Measurements from ENCODE around the gene MAP3K20. TPM values are rescaled to one million over a fixed set of nuclear protein-coding genes. Genes with fewer than 3 reads are reported as not detected.
"Not testable (repeated sequence)": the region's sequence is repeated elsewhere in the genome, so short reads cannot be mapped to it uniquely, and the experiment has no call there.

The MAP3K20 gene
- total and polyA plus RNA-seq, 10 donors: 3.2 to 24.1 (median 14.6) TPM

- Histone ChIP-seq H3K27me3 (replicated peaks in 1 of 7) (no peaks in the 10 kb centered on the region), H3K4me1 (no peaks in the 10 kb centered on the region), H3K4me3 (no peak overlapping the region), H3K36me3 (peaks cover 0 to 16% (median 7%) of the 10 kb centered on the region in 6 donors), H3K27ac (no peak overlapping the region), H3K9me3 (no peaks in the 10 kb centered on the region)
- TF ChIP-seq POLR2A (IDR thresholded peaks at IDR 0.05) (no peak), POLR2AphosphoS5 (IDR thresholded peaks at IDR 0.05) (no peak), CTCF (IDR thresholded peaks at IDR 0.05 in 8 of 11, conservative IDR thresholded peaks at IDR 0.05 in 3 of 11) (no peak)
- no peak for DNase-seq
- 85 to 94% (median 89%) methylated on average over 1 of the region's 1 CpG for WGBS, 5 donors
- intact Hi-C loops (cut with DNase I; ENCODE audit: low total_unique reads): no loop called here
Measured at GRCh38 chr2:173199294-173199693, 123.6 kb downstream of the MAP3K20 start.

GRCh38 chr2:173202570-173202969 lies 126.9 kb downstream of the MAP3K20 start:
- H3K9me3 ChIP-seq: no peaks in the 10 kb centered on the region
- no peak overlapping the region for H3K4me3 ChIP-seq
- no peak overlapping the region for H3K27ac ChIP-seq
- DNase-seq: no peak
- peaks cover 0 to 16% (median 7%) of the 10 kb centered on the region in 6 donors for H3K36me3 ChIP-seq
- no peaks in the 10 kb centered on the region for H3K4me1 ChIP-seq
- intact Hi-C loops (cut with DNase I; ENCODE audit: low total_unique reads): no loop called here
- TF ChIP-seq POLR2AphosphoS5 (IDR thresholded peaks at IDR 0.05) (no peak), CTCF (IDR thresholded peaks at IDR 0.05 in 8 of 11, conservative IDR thresholded peaks at IDR 0.05 in 3 of 11) (no peak), POLR2A (IDR thresholded peaks at IDR 0.05) (no peak)
- WGBS, 5 donors: 92 to 99% (median 93%) methylated on average over 2 of the region's 2 CpGs
- H3K27me3 ChIP-seq (replicated peaks in 1 of 7): no peaks in the 10 kb centered on the region

GRCh38 chr2:173204316-173204715 lies 128.7 kb downstream of the MAP3K20 start:
- intact Hi-C loops (cut with DNase I; ENCODE audit: low total_unique reads): no loop called here
- no peaks in the 10 kb centered on the region for H3K9me3 ChIP-seq
- no peaks in the 10 kb centered on the region for H3K4me1 ChIP-seq
- no peak overlapping the region for H3K4me3 ChIP-seq
- no peak overlapping the region for H3K27ac ChIP-seq
- DNase-seq: no peak
- peaks cover 0 to under 1% (median 0%) of the 10 kb centered on the region in 6 donors for H3K36me3 ChIP-seq
- TF ChIP-seq POLR2A (IDR thresholded peaks at IDR 0.05): no peak
- no peak for TF ChIP-seq POLR2AphosphoS5 (IDR thresholded peaks at IDR 0.05)
- 36 to 46% (median 40%) methylated on average over 2 of the region's 2 CpGs for WGBS, 5 donors
- no peaks in the 10 kb centered on the region for H3K27me3 ChIP-seq (replicated peaks in 1 of 7)

- DNase-seq: no peak
- peaks cover 0 to 5% (median 0%) of the 10 kb centered on the region in 6 donors for H3K36me3 ChIP-seq
- H3K4me3 ChIP-seq: no peak overlapping the region
- intact Hi-C loops (cut with DNase I; ENCODE audit: low total_unique reads): no loop called here
- no peak overlapping the region for H3K27ac ChIP-seq
- no peaks in the 10 kb centered on the region for H3K27me3 ChIP-seq (replicated peaks in 1 of 7)
- 65 to 93% (median 80%) methylated on average over 2 of the region's 2 CpGs for WGBS, 5 donors
- no peaks in the 10 kb centered on the region for H3K9me3 ChIP-seq
- TF ChIP-seq POLR2AphosphoS5 (IDR thresholded peaks at IDR 0.05): no peak
- TF ChIP-seq POLR2A (IDR thresholded peaks at IDR 0.05): no peak
- TF ChIP-seq CTCF (IDR thresholded peaks at IDR 0.05 in 8 of 11, conservative IDR thresholded peaks at IDR 0.05 in 3 of 11): no peak
- peaks cover 0 to 4% (median 2%) of the 10 kb centered on the region in 6 donors for H3K4me1 ChIP-seq
Measured at GRCh38 chr2:173205375-173205774, 129.7 kb downstream of the MAP3K20 start.

- 70 to 80% (median 78%) methylated on average over 9 of the region's 9 CpGs for WGBS, 5 donors
- H3K9me3 ChIP-seq; intact Hi-C loops (cut with DNase I; ENCODE audit: low total_unique reads); H3K27ac ChIP-seq; DNase-seq; H3K4me3 ChIP-seq; H3K4me1 ChIP-seq; H3K27me3 ChIP-seq (replicated peaks in 1 of 7): not testable (repeated sequence)
- H3K36me3 ChIP-seq: peaks cover 0 to 16% (median 0%) of the 10 kb centered on the region in 6 donors
Measured at GRCh38 chr2:173207124-173207523, 131.5 kb downstream of the MAP3K20 start.
